Measurements from ENCODE around the gene SRD5A3. TPM values are rescaled to one million over a fixed set of nuclear protein-coding genes. Genes with fewer than 3 reads are reported as not detected.

SRD5A3 gene
- total and polyA plus RNA-seq, 2 donors (not counting 3 experiments of a cell fraction or from before 2014, with no cell fraction given): 23.6 to 24.3 TPM

DNA sequence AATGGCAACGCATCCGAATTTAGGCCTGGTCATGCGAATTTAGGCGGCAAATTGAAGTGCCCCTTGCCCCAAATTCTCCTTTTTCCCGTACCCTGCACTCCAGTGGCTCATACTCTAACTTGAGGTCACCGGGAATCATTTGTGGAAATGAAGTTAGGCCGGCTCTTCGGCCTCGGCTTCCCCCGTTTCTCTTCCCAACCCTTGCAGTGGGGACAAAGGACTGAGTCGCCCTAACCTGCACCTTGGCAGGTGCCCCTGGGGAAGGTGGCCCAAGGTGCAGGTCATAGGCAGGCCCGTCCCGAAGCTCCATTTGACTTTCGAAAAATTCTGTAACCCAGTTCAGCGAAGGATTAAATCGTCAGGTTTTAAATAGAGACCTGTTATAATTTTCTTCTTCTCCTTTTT, 811 bp downstream of the SRD5A3 start:
- no peaks in the 10 kb centered on the region for H3K79me2 ChIP-seq (ENCODE audit: control insufficient read depth, insufficient read depth, low read length)
- peak overlapping the region; percentile 77 for H3K4me2 ChIP-seq (ENCODE audit: insufficient read depth, low read length)
- peaks cover 11% of the 10 kb centered on the region for H3K4me1 ChIP-seq (ENCODE audit: control insufficient read depth, extremely low read depth, insufficient read depth, low read length)
- peak overlapping the region; percentile 20 to 75 (median 65) for H3K4me3 ChIP-seq (replicated peaks in 1 of 3; ENCODE audit: insufficient read depth in 1 of 3, low read depth in 1 of 3, low read length in 3 of 3)
- POLR2A ChIA-PET: no interaction called here
- H3K9me1 ChIP-seq (replicated peaks; ENCODE audit: control insufficient read depth, extremely low read depth, insufficient read depth, low read length): no peaks in the 10 kb centered on the region
- H4K20me1 ChIP-seq (replicated peaks; ENCODE audit: control insufficient read depth, extremely low read depth, insufficient read depth, low read length): no peaks in the 10 kb centered on the region
- peak overlapping the region; percentile 69 for H3K27ac ChIP-seq (ENCODE audit: insufficient read depth, low read depth, low read length)
- peak overlapping the region; percentile 79 for H3K9ac ChIP-seq (replicated peaks; ENCODE audit: extremely low read depth, insufficient read depth, low read length)
- intact Hi-C loops (cut with micrococcal nuclease) (loop anchor here (1.0 to 2.0 kb wide), 6 partner anchors 48 to 520 kb away; partner anchors contain the start of genes CLOCK and TMEM165), dilution Hi-C loops (cut with MboI; ENCODE audit: extremely low pct_ligation_motif_present, low sequenced_read_pairs) (no loop called here)
- no peak for TF ChIP-seq FOS (IDR thresholded peaks at IDR 0.05; ENCODE audit: borderline replicate concordance, insufficient read depth, low read length)
- H3K9me3 ChIP-seq (replicated peaks; ENCODE audit: control insufficient read depth, insufficient read depth, low read length): no peaks in the 10 kb centered on the region
- H3K36me3 ChIP-seq (ENCODE audit: control insufficient read depth in 2 of 2, extremely low read depth in 1 of 2, insufficient read depth in 2 of 2, low read length in 2 of 2): no peaks in the 10 kb centered on the region
- H3K27me3 ChIP-seq (ENCODE audit: control insufficient read depth in 2 of 2, insufficient read depth in 2 of 2, low read length in 2 of 2): no peaks in the 10 kb centered on the region
- DNase-seq (ENCODE audit: low read depth, low spot score) (no peak), FAIRE-seq (no peak)
- TSS peak; percentile 34 for BruUV-seq (replicated peaks)
- CTCF ChIA-PET: interaction anchor here (0.7 to 5.2 kb wide), 14 partner anchors 9 to 520 kb away, joined by 3 to 35 read pairs (median 8); partner anchors contain the start of gene TMEM165
- peak overlapping the region; percentile 95 for H2AFZ ChIP-seq (ENCODE audit: low read depth, low read length)

- dilution Hi-C loops (cut with MboI; ENCODE audit: extremely low pct_ligation_motif_present, low sequenced_read_pairs): no loop called here
- Histone ChIP-seq H3K36me3 (ENCODE audit: control insufficient read depth in 2 of 2, extremely low read depth in 1 of 2, insufficient read depth in 2 of 2, low read length in 2 of 2) (no peaks in the 10 kb centered on the region), H3K9me3 (replicated peaks; ENCODE audit: control insufficient read depth, insufficient read depth, low read length) (no peaks in the 10 kb centered on the region), H3K9ac (replicated peaks; ENCODE audit: extremely low read depth, insufficient read depth, low read length) (no peak overlapping the region), H4K20me1 (replicated peaks; ENCODE audit: control insufficient read depth, extremely low read depth, insufficient read depth, low read length) (no peaks in the 10 kb centered on the region), H3K4me3 (replicated peaks in 1 of 3; ENCODE audit: insufficient read depth in 1 of 3, low read depth in 1 of 3, low read length in 3 of 3) (no peak overlapping the region), H3K27me3 (ENCODE audit: control insufficient read depth in 2 of 2, insufficient read depth in 2 of 2, low read length in 2 of 2) (no peaks in the 10 kb centered on the region), H3K4me1 (ENCODE audit: control insufficient read depth, extremely low read depth, insufficient read depth, low read length) (peaks cover 11% of the 10 kb centered on the region), H3K4me2 (ENCODE audit: insufficient read depth, low read length) (no peak overlapping the region), H3K79me2 (ENCODE audit: control insufficient read depth, insufficient read depth, low read length) (no peaks in the 10 kb centered on the region), H2AFZ (ENCODE audit: low read depth, low read length) (no peak overlapping the region), H3K9me1 (replicated peaks; ENCODE audit: control insufficient read depth, extremely low read depth, insufficient read depth, low read length) (no peaks in the 10 kb centered on the region), H3K27ac (ENCODE audit: insufficient read depth, low read depth, low read length) (no peak overlapping the region)
- ChIA-PET CTCF (interaction anchor here (0.9 to 5.2 kb wide), 9 partner anchors 11 to 519 kb away, joined by 3 to 35 read pairs (median 8); partner anchors contain the start of gene TMEM165), POLR2A (no interaction called here)
- DNase-seq (ENCODE audit: low read depth, low spot score) (no peak), FAIRE-seq (no peak)
- intact Hi-C loops (cut with micrococcal nuclease): loop anchor here (2.0 kb wide), 4 partner anchors 83 to 519 kb away; partner anchors contain the start of gene CLOCK
- BruUV-seq (replicated peaks): no TSS peak
- TF ChIP-seq JUN (IDR thresholded peaks at IDR 0.05; ENCODE audit: borderline replicate concordance, insufficient read depth, insufficient read length, low read depth): no peak
- no peak for TF ChIP-seq MYC (IDR thresholded peaks at IDR 0.05; ENCODE audit: low read depth, low read length)
- no peak for TF ChIP-seq CTCF (IDR thresholded peaks at IDR 0.05; ENCODE audit: extremely low read depth in 1 of 2, insufficient read depth in 1 of 2, low read depth in 1 of 2, low read length in 2 of 2)
- no peak for TF ChIP-seq GATA2 (IDR thresholded peaks at IDR 0.05; ENCODE audit: insufficient read depth, insufficient read length, low read depth, low read length)
Measured at GRCh38 chr4:55347610-55348228, 1.7 kb downstream of the SRD5A3 start.
